NB4 (cell line): ENCODE data around the gene CGGBP1.

Source experiments
- MAX ChIP-seq: IDR thresholded peaks from 2 replicates; pipeline ENCODE4 v1.6.1; 2011; ENCODE audit warnings: low read depth, low read length
- POLR2A ChIP-seq: IDR thresholded peaks from 2 replicates; pipeline ENCODE4 v1.6.1; 2011; ENCODE audit warnings: mild to moderate bottlenecking; ENCODE audit not compliant: insufficient read length; ENCODE audit errors: extremely low read depth
- TF ChIP-seq, protein P1 (sequence below): IDR thresholded peaks from one replicate; pipeline ENCODE4 v1.5.1; 2012; ENCODE audit warnings: low read depth, low read length

DNA sequence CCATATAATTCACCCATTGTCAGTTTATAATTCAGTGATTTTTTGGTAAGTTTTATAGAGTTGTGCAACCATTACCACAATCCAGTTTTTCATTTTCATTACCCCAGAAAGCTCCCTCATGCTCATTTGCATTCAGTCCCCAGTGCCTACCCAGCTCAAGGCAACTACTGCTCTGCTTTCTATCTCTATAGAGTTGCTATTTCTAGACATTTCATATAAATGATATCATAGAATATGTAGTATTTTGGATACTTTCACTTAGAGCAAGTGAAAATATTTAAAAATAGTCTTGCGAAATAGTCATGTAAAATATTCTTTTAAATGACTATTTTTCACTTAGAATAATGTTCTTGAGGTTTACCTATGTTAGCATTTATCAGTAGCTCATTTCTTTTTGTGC lies 42.3 kb upstream of the CGGBP1 start:
- no peak for TF ChIP-seq POLR2A
- TF ChIP-seq, protein P1, sequence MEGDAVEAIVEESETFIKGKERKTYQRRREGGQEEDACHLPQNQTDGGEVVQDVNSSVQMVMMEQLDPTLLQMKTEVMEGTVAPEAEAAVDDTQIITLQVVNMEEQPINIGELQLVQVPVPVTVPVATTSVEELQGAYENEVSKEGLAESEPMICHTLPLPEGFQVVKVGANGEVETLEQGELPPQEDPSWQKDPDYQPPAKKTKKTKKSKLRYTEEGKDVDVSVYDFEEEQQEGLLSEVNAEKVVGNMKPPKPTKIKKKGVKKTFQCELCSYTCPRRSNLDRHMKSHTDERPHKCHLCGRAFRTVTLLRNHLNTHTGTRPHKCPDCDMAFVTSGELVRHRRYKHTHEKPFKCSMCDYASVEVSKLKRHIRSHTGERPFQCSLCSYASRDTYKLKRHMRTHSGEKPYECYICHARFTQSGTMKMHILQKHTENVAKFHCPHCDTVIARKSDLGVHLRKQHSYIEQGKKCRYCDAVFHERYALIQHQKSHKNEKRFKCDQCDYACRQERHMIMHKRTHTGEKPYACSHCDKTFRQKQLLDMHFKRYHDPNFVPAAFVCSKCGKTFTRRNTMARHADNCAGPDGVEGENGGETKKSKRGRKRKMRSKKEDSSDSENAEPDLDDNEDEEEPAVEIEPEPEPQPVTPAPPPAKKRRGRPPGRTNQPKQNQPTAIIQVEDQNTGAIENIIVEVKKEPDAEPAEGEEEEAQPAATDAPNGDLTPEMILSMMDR, result no peak
- no peak for TF ChIP-seq MAX
